HG03025 (cell line): ENCODE results near the gene WFDC1.

Experiments used
- ATAC-seq: cut with Tn5 transposase; IDR thresholded peaks from one replicate; pipeline ENCODE4 v1.9.1; 2021; ENCODE audit warnings: mild to moderate bottlenecking, moderate library complexity; ENCODE audit not compliant: unreplicated experiment, low FRiP score

WFDC1 gene

DNA sequence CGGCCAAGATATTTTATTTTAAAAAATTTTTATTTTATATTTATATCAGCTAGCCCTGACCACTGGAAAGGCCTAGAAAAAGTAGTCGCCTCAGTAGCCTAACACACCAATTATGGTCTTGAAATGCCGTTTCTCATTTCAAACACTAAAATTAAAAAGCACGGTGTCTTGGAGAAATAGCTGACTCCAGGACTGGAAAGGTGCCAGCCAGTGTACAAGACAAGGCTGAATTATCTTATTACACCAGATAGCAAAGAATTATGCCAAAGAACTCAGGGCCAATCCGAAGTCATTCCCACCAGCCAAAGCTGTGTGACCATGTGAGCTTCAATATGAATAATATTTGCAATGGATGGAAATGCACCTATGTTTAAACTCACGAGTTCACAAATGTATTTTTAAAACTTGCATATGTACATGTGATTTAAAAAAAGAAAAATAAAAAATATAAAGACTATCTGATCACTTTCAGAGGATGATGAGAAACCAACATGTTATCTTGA, 53.8 kb downstream of the WFDC1 start:
- ATAC-seq, result no peak

DNA sequence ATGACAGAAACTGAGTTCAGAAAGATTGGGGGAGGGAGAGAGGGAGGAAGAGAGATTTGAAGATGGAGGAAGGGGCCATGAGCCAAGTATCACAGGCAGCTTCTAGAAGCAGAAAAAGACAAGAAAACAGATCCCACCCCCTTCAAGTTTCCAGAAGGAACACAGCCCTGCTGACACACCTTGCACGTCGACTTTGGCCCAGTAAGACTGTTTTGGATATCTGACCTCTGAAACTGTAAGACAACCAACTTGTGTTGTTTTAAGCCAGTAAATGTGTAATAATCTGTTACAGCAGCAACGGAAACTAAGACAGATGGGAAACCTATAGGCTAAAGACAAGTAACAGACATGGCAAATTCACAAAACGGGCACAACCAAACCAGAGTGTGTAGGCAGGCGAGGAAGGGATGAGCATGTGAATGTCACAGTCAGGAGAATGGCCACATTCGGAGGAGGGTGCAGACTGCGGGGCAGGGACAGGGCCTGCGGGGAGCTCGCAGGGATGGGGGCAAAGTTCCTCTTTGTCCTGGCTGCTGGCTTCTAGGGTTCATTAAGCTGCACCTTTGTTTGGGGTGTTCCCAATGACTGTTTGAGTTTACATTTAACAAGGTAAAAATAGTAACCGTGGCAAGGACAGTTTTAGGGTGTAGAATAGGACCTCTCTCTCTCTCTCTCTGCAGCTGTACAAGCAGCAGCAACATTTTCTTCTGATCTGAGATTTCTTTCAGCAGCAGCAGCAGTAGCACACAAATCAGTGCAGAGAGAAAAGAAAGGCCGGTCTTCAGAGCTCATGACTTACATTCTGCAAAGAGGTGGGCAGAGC, 55.4 kb downstream of the WFDC1 start:
- ATAC-seq, result no peak

DNA sequence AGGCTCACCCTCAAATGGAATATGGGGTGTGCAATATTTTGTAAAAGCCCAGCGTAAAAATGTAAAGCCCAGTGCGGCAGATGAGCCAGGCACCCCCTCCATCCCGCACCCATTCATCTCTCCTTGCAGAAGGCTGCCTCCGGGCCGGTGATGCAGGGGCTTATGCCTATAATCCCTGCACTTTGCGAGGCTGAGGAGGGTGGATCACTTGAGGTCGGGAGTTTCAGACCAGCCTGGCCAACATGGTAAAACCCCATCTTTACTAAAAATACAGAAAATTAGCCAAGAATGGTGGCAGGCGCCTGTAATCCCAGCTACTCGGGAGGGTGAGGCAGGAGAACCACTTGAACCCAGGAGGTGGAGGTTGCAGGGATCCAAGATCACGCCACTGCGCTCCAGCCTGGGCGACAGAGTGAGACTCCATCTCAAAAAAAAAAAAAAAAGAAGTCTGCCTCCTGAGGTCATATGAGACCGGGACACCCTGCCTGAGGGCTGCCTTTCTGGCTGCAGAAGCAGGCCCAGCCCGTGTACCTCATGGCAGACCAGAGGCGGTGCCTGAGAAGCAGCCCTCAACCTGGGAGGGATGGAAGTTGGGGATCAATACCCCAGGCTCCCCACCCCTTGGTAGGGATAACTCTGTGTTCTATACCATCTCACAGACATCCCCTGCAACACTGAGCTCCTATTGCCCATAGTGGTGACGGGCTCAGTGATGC, 56.2 kb downstream of the WFDC1 start:
- ATAC-seq, result no peak

DNA sequence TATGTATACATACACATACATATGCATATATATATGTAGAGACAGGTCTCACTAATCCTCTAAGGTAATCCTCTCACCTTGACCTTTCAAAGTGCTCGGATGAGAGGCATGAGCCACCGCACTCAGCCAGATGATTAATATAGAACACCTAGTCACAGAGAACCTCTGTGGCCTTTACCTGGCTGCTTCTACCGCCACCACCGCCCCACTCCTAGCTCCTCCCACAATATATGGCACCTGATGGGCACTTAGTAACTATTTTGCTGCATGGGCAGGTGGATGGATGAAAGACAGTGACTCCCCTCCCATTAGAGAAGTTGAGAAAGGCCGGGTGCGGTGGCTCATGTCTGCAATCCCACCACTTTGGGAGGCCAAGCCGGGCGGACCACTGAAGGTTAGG, 57.0 kb downstream of the WFDC1 start:
- ATAC-seq, result no peak

DNA sequence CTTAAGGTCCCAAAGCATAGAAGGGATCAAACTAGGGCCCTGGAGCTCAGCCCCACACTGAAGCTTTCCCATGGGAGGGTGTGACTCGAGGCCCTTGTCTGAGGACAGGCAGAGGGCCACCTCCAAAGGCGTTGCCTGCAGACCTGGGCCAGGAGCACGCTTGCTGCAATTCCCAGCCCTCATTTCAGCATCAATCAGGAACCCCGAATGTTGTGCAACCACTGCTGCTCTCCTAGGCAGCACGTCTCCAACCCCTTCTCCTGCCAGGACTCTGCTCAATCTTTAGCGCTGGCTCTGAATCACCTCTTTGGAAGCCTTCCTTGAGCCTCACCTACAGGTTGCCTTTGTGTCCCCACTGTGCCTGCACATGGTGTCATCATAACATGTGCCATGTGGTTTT, 59.6 kb downstream of the WFDC1 start:
- no peak for ATAC-seq

DNA sequence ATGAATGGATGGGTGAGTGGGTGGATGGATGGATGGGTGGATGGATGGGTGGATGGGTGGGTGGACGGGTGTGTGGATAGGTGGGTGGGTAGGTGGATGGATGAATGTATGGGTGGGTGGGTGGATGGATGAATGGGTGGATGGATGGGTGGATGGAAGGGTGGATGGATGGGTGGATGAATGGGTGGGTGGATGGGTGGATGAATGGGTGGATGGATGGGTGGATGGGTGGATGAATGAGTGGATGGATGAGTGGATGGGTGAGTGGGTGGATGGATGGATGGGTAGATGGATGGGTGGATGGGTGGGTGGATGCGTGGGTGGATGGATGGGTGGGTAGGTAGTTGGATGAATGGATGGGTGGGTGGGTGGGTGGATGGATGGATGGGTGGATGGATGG, 60.5 kb downstream of the WFDC1 start:
- ATAC-seq, result no peak

DNA sequence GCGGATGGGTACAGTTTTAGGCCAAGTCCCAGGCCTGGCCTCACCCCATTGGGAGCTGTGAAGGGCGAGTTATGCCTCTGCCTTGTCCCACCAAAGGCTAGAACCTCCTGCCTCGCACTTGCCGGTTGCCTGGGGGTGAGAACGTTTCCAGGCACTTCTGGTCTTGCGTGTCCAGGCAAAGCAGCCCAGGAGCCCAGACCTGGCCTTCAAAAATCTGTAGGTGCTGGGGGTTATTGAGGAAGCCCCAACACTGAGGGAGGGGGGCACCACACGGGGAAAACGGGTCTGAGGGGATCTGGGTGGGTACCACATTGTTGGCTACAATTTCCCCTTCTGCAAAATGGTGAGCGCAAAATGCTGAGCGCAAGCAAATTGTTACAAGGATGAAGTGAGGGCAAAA, 61.5 kb downstream of the WFDC1 start:
- ATAC-seq, result no peak

DNA sequence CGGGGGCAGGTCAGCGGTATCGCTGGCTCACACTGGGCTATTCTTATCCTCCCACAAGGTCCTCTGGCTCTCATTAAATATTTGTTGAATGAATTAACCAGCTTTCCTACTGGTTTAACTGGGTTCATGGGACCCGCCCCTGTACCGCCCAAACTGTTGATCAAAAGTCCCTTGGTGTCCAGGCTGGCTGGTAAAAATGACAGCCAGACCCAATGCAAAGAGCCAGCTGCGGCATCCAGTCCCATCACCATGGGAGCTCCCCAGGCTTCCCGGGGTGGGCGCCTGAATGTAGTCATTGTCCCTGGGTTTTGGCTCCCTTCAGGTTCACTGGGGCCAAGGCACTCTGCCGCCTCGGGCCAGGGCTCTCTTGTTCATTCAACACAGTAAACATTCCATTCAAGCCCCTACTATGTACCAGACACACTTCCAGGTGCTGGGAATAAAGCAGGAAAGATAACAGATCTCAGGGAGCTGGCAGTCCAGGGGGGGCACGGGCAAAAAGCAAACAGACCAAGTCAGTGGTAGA, 62.0 kb downstream of the WFDC1 start:
- no peak for ATAC-seq

DNA sequence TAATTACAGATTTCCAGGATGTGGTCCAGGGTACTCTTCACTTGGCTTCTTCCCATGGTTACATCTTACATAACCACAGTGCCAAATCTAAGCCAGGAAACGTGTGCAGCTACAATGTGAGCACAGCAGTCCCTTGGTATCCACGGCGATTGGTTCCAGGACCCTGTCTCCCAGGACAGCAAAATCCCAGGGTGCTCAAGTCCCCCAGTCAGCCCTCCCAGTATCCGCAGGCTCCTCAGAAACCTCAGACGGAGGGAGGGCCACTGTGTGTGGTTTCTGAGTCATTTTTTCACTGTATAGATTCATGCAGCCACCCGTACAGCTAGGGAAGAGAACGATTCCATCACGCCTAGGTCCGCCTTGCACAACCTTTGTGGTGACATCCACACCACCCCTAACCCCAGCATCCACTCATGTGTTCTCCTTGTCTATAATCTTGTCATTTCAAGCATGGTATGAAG, 62.5 kb downstream of the WFDC1 start:
- no peak for ATAC-seq

DNA sequence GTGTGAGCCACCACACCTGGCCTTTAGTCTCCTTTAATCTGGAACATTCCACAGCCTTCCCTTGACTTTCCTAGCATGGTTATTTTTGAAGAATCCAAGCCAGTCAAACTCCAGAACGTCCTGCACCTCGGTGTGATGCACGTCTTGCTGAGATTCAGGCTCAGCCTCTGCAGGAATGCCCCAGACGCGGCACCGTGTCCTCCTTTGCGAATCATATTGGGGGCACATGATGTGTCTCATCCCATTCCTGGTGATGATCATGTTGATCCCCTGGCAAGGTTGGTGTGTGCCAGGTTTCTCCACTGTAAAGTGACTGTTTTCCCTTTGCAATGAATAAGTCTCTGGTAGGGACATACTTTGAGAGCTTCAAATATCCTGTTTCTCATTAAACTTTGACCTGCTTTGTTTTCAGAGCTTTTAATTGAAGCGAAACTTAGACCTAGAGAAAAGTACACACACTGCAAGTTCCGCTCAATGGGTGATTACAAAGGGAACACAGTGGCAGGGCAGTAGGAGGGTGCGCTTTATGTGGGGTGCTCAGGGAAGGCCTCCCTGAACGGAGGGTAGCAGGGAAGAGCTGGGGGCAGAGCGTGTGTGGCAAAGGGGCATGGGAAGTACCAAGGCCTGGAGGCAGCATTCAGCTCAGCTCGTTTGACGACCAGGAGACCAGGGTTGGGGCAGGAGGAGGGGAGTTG, 64.1 kb downstream of the WFDC1 start:
- ATAC-seq, result no peak

DNA sequence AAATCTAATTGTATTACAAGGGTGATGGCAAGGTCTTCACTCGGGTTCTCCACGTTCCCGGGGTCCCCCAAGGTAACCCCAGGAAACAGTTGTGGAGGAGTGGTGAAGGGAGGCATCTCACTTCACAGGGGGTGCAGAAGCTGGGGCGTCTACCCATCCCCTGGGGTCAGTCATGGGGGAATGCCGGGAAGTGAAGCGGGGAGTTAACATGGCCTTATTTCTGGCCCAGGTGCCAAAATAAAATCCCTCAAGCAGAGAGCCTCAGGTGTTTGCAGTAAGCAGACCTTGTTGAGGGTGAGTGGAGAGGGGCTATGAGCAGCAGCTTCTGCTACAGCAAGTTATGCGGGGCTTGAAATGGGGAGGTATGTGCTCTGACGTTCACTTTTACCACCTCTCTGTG, 64.6 kb downstream of the WFDC1 start:
- no peak for ATAC-seq

DNA sequence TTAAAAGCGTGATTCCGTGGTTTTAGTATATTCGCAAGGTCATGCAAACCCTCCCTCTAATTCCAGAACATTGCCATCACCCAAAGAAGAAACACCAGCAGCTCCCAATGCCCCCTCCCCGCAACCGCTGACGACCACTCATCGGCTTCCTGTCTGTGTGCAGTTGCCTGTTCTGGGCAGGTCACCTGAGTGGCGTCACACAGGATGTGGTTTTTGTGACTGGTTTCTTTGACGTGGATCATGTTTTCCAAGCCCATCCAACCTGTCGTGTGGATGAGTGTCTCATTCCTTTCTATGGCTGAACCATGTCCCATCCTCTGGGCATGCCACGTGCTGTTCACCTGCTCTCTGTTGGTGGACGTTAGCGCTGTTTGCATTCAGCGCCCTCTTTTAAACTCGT, 65.5 kb downstream of the WFDC1 start:
- no peak for ATAC-seq

DNA sequence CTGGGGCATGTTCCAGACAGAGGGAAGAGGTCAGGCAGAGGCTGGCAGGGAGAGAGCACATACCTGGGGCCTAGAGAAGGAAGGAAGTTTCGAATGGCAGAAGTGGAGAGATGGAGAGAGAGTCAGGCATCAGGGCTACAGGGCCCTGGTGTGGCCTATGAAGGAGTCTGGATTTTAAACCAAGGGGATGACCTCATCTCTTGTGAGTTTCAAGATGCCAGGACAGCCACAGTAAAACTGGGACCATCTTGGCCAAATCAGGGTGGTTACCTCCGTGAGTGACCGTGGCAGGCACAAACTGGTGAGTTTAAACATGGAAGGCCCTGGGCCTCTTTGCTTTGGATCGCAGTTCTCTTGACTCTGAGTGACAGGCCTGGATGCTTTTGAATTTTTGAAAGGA, 66.1 kb downstream of the WFDC1 start:
- ATAC-seq, result no peak

DNA sequence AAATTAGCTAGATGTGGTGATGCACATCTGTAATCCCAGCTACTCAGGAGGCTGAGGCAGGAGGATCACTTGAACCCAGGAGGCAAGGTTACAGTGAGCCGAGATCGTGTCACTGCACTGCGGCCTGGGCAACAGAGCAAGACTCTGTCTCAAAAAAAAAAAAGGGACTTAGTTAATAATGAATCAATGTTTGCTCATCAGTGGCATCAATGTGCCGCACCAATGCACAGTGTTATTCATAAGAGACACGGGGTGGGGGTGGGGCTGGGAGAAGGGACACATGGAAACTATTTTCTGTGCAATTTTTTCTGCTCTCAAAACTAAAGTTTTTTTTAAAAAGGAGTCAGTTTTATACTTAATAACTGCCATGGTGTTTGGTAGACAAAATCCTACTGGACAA, 66.9 kb downstream of the WFDC1 start:
- ATAC-seq, result no peak

DNA sequence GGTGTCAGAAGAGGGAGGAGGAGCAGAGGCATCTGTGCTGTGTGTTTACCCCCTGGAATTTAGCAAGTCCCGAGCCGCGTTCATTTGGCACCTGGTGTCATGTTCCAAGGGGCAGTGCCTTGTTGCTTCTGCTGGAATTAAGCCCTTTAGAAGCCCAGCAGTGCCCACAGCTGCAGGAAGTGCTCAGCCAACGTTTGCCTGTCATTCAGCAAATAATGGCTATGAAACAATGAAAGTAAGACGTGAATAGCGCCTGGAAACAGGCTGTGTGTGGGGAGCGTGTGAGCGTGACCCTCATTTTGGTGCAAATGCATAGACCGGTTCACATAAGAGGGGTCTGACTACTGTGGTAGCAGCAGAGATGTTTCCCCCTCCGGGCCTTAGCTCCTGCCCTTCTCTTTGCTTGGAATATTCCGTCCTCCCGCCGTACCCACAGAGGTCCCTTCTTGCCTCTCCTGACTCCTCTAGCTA, 67.8 kb downstream of the WFDC1 start:
- no peak for ATAC-seq

DNA sequence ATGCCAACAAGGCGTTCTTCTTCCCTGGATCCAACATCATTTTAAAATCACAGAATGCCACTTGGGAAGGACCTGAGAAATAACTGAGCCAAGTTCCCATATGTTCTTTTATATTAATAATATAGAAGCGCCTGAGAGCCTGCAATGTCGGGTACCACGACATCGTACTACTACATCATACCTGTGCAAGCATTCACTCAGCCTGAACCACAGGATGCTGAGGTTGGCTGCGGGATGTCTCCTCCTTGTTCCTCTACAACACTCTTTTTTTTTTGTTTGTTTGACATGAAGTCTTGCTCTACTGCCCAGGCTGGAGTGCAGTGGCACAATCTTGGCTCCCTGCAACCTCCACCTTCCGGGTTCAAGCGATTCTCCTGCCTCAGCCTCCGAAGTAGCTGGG, 71.5 kb downstream of the WFDC1 start:
- no peak for ATAC-seq

DNA sequence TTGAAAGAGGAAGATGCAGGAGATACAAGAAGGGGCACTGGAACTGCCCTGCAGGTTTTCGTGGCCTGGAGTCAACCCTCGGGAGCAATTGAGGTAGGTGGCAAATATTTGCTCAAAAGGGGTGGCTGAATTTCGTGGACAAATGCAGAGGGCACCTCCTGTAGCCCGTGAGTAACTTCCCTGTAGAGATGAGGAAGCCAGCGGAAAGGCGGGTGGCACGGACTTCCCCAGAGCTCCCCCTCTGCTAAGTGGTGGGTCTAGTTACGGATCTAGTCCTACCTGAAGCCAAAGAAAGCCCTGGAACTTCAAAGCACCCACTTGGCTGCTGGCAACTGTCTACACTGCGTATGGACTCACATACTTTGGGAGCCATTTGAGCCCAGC, 72.6 kb downstream of the WFDC1 start:
- ATAC-seq, result no peak

DNA sequence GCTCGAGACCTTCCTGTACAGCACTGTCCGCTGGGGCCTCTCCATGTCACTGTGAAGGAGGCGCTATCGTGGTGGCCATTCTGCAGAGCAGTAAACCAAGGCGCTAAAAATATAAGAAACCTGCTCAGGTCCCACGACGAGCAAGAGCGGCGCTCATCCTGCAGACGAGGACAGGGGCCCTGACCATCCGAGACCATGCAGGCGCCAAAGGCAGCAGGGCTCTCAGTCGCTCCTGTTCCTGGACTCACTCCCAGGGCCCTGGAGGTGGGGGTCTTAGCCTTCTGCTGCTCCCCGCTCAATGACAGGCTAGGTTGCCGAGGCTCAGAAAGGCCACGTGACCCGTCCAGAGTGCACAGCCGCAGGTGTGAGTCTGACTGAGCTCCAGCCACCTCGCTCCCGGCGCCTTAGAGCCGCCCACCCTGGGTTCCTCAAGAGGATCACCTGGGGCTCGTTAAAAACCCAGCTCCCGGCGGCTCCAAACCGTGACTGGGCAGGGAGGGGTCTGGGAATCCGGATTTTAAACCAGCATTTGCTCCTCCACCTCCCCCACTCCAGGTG, 73.2 kb downstream of the WFDC1 start:
- no peak for ATAC-seq

DNA sequence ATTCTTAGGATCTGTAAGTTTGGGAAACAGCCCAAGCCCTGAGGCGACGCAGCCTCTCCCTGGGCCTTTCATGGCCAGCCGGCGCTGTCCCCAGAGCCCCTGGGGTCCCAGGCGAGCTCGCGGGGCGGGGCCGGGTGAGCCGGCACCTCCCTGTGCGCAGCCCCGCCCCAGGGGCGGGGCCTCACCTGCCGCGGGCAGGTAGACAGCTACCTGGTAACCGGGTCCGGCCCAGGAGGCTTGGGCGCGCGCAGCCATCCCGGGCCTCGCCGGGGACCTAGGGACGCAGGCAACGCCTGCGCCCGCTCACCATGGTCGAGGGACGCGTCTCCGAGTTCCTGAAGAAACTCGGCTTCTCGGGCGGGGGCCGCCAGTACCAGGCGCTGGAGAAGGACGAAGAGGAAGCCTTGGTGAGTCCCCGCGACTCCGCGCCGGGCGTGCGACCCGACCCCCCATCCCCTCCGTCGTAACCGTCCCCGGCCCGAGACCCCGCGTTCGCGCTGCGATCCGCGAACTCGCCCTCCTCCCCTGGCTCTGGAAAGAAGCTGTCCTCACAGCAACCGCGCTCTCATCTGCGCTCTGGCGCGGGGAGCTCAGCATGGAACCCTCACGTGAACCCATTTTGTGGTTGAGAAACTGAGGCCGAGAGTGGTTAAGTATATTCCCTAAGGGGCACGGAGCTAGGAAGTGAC, 73.8 kb downstream of the WFDC1 start, which contains the start of gene ATP2C2:
Gene ATP2C2 (plus strand): TSS at position 231 of the 689 bp plus-strand sequence. CDS start 78 bp downstream, at position 309.
- ATAC-seq, result no peak

DNA sequence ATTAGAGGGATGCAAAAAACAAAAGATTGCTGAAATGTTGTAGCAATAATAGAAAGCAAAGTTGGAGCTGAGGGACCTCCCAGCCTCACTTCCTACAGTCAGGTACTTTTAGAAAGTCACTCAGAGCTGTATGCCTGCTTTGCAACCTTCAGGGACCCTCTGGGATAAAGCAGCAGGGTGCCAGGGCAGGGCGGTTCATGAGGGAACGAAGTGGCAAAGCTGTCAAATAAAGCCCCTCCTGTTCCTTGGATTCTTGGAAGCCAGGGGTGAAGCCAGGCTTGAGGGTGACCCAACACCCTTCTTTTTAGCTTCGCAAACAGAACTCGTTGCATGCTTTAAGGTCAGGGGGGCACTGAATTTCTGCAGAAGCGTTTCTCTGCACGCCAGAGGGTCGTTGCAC, 74.4 kb downstream of the WFDC1 start:
- ATAC-seq, result no peak
